ENCODE data around the gene NECTIN1.

The NECTIN1 gene

DNA sequence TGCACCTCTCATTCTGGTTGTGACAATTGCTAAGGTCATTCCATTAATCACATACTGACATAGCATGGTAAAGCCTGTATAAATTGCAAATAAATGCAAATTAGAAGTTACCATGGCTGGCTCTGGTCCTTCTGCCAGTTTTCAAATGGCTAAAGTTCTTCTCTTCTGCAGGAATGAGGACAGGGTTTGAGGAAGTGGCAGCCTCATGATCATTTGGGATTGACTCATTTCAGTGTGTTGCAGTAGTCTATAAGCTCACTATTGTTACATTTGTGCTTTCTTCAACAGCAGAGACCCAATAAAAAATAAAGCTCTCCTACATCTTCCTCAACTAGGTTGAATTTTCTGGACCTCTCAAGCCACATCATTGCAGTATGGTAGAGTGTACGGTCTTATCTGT lies 60.3 kb downstream of the NECTIN1 start:
- no peak for DNase-seq

DNA sequence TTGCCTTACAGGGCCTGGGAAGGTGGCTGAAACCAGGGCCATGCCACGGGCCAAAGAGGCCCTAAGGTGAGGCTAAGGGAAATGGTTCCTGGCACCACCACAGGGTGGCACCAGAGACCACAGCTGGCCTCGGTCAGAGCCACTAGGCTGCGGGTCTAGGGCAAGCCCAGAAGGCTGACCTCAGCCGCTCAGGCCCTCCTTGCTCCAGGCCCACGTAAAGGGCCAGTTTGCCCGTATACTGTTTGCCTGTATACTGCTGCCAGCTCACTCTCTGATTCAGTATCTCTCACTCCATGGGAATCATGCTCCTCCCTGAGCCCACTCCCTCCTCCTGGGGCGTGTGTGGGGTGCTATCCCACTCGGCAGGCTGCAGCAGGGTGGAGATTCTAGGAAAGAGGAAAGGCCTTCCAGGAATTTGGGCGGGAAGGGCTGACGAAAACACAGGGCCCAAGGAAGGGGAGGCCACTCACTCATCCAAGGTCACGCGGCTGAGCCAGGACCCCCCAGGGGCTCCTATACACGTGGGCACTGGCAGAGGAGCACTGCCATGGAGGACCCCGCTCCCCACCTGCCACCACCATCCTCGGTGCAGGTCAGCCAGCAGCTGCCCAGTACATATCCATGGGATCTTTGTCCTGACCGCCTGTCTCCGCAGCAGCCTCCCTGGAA lies 62.4 kb downstream of the NECTIN1 start:
- peak; percentile 23 for DNase-seq

DNA sequence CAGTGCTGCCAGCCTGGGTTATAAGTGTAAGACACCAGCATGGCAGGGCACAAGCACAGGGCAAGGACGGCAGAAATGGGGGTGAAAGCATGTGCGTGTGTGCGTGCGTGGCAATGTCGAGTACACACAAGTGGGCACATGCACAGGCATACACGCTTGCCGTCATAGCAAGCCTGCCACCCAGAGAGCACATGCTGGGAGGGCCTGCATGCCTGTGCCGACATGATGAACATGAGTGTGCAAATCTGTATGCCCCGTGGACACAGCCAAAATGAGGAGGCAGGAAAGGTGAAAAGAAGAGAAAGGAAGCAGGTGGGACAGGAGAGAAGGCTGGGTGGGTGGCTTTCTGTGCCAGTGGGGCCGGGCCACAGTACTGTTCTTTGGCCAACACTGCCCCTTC lies 62.9 kb downstream of the NECTIN1 start:
- no peak for DNase-seq

GRCh38 chr11:119664701-119665420 lies 64.1 kb downstream of the NECTIN1 start:
- DNase-seq, result no peak

- DNase-seq, result no peak
Observed at GRCh38 chr11:119664063-119664572, 64.9 kb downstream of the NECTIN1 start.

GRCh38 chr11:119663279-119663678 lies 65.7 kb downstream of the NECTIN1 start:
- no peak for DNase-seq

DNA sequence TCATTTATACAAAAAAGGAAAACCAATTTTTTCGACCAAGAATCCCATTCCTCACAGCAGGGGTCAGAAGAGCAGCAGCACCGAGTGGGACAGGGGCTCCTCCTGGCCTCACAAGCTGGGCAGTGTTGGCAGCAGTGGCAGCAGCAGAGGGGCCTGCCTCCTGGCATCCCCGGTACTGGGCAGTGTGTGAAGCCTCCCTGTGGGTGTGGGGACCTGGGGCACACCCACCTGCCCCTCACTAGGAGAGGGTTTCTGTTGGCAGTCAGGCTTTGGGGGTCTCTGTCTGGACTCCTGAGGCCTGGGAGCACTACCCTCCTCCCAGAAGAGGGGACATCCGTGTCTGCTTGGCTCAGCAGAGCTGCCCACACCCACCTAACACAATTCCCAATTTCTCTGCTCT lies 67.8 kb downstream of the NECTIN1 start:
- no peak for DNase-seq

- no peak for DNase-seq
Observed at GRCh38 chr11:119659971-119660723, 68.9 kb downstream of the NECTIN1 start.

DNA sequence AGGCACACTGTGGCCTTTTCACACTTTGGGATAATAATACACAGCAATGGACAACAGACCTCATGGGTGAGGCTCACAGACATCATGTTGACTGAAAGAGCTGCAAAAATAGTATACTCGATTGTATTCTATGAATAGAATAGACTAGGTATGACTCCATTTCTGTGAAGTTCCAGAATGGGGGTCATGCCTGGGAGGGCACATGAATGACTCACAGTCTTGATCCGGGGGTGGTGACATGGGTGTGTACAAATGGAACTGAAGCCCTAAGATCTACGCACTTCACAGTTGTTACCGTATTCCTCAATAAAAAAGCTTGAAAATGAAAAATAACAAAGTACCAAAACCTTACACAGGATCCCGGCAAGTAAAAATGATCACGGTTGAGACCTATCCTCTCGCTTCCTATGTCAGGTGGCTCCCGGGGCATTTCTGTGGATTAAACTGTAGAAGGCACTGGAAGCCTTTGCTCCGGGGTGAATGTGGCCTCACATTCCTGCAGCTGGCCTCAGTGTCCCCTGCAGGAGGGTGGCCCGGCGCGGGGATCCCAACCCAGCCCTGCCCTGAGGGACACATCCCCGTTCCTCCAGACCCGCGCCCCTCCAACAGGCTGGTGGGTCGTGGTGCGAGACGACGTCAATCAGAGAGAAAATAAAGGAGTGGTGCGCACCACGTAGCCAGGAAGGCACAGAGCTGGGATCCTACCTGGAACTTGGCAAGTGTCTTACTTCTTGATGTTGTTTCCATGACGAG lies 75.9 kb downstream of the NECTIN1 start:
- DNase-seq, result no peak

GRCh38 chr11:119651802-119652584 lies 77.0 kb downstream of the NECTIN1 start:
- no peak for DNase-seq

DNA sequence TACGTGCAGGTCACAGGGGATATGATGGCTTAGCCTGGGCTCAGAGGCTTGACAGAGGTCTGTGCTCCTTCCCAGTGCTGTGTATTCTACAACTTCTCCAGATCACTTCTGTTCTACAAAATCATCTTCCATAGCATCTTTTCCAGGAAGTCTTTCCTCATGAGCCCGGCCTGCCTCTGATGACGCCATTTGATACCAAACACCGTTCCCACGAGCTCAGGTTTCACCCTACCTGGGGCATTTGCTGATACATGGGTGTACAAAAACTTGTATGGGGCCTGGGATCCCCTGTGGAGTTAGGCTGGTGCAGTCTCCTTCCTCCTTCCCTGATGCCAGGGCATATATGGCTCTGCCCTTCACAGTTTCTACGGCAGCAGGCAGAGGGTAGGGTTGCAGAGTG lies 78.7 kb downstream of the NECTIN1 start:
- DNase-seq, result no peak

DNA sequence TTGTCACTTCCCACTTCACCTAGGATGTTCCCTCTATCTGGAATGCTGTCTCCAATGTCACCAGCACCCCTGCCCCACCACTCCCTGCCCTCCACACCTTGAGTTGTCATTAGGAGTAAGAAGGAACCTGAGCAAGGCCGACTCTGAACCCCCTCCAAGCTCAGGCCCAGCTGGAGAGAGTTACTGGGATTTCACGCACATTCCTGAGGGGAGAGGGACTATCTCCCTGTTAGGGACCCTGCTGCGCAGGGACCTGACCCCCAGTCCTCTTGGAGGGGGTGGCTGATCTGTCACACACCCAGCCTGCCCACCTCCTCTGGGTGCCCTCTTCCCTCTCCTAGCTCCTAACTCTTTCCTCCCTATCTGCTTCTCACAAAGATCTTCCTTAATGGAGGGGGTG lies 81.7 kb downstream of the NECTIN1 start:
- DNase-seq, result no peak

GRCh38 chr11:119645018-119645417 lies 84.0 kb downstream of the NECTIN1 start:
- DNase-seq, result no peak

GRCh38 chr11:119644502-119644901 lies 84.5 kb downstream of the NECTIN1 start:
- no peak for DNase-seq

- DNase-seq, result no peak
Observed at GRCh38 chr11:119643876-119644225, 85.1 kb downstream of the NECTIN1 start.

- DNase-seq, result no peak
Observed at GRCh38 chr11:119643212-119643875, 85.7 kb downstream of the NECTIN1 start.

- no peak for DNase-seq
Observed at GRCh38 chr11:119641983-119642745, 86.8 kb downstream of the NECTIN1 start.

GRCh38 chr11:119640541-119640940 lies 88.5 kb downstream of the NECTIN1 start:
- DNase-seq, result no peak

DNA sequence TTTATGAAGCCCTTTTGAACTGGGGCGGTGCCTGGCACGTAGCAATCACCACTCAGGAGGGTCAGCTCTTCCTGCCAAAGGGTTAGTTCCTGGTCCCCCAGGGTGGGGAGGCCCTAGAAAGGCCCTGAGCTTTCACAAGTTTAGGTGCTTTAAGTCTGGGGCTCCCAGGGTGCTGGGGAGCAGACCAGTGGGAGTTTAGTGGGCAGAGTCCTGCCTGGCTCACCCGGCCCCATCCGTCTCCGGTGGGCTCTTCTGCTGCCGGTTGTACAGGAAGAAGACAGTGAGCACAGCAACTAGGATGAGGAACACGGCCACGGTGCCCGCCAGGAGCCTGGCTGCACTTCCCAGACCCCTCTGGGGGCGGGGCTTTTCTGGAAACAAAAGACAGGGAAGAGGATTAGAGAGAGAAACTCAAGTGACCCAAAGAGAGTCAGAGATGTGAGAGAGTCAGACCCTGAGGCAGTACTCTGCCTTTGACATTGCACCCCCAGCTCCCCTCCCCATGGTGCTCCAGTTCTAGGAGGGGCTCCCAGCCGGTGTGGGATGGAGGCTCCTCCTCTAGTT lies 89.3 kb downstream of the NECTIN1 start:
- no peak for DNase-seq

DNA sequence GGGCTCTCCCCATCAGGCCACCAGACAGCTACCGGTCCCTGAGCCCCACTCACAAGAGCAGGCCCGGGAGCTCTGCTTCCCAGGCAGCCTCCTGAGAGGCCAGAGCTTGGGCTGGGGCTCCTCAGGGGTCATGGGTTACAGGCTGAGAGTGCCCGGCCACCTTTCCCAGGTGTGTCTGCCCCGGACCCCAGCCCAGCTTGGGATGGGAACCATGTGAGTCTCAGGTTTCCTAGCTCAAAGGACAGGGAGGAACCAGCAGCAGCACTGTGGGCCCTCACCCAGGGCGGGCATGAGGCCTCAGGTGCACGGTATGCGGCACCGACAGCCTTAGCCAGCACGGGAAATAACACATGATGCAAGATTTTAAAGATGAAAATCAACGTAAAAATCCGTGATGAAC lies 90.1 kb downstream of the NECTIN1 start:
- no peak for DNase-seq

GRCh38 chr11:119637481-119637880 lies 91.5 kb downstream of the NECTIN1 start:
- no peak for DNase-seq
